ENCODE data around the gene PHF1.
"Not testable (repeated sequence)": the region's sequence is repeated elsewhere in the genome, so short reads cannot be mapped to it uniquely, and the experiment has no call there.

PHF1 gene

GRCh38 chr6:33410711-33411631, at the start of gene PHF1:
Gene PHF1, plus strand, starts transcription at chr6:33411014. Its CDS starts 1,250 bp downstream, at chr6:33412264.
- DNase-seq (ENCODE audit: low spot score), result peak; percentile 70

GRCh38 chr6:33363486-33363885, 47.3 kb upstream of the PHF1 start:
- DNase-seq (ENCODE audit: low spot score), result not testable (repeated sequence)

DNA sequence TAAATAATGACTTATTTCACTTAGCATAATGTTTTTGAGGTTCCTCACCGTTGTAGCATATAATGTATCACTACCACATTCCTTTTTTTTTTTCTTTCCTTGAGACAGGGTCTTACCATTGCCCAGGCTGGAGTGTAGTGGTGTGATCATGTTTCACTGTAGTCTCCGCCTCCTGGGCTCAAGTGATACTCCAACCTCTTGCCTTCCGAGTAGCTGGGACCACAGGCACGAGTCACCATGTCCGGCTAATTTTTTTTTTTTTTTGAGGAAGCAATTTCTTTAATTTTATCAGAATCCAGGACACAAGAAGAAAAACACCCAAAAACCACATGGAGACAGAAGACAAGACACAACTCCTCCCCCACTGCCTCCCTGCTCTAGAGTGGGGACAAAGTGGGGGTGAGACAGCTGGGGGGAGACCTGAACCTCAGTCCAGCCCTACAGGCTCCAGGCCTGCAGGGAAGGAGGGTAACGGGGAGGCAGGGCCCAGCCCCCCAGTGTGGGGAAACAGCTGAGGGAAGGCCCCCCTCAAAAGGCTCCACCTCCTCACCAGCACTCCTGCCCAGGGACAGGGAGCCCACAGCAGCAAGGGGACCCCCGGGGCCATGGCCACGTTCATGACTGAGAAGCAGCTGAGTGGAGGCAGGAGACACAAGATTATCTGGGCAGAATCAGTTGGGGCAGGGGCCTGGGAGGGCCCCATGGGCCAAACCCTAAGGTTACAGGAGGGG, 46.2 kb upstream of the PHF1 start:
- not testable (repeated sequence) for DNase-seq (ENCODE audit: low spot score)

GRCh38 chr6:33365206-33365971, 45.4 kb upstream of the PHF1 start:
- not testable (repeated sequence) for DNase-seq (ENCODE audit: low spot score)

GRCh38 chr6:33367009-33367714, 43.7 kb upstream of the PHF1 start:
- DNase-seq (ENCODE audit: low spot score), result no peak

GRCh38 chr6:33367715-33368025, 43.1 kb upstream of the PHF1 start:
- DNase-seq (ENCODE audit: low spot score), result not testable (repeated sequence)

DNA sequence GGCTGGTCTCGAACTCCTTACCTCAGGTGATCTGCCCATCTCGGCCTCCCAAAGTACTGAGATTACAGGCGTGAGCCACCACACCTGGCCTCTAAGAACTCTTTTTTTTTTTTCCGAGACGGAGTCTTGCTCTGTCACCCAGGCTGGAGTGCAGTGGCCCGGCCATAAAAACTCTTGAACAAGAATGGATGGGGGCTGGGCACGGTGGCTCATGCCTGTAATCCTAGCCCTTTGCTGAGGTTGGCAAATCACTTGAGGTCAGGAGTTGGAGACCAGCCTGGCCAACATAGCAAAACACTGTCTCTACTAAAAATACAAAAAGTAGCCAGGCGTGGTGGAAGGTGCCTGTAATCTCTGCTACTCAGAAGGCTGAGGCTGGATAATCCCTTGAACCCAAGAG, 38.9 kb upstream of the PHF1 start:
- not testable (repeated sequence) for DNase-seq (ENCODE audit: low spot score)

DNA sequence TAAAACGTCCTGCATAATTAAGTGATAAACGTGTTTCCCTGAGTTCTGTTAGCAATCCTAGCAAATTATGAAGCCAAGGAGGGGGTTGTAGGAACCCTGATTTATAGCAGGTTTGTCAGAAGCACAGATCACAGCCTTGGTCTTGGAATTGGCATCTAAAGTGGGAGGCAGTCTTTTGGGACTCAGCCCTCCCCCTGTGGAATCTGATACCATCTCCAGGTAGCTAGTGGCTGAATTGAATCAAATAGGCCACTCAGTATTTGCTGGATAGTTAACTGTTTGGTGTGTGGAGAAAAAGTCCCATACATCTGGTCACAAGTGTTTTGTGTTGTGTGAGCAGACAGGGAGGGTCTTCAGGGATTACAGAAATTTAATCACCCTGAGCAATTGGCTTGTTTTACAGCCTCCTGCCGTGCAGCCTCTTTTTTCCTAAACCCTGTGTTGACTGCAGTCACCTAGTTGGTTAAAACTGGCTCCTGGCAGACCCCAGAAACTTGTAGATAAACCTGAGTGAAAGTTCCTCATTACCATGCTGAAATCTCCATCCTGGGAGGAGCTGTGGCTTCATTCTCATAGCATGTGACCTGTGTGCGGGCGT, 38.2 kb upstream of the PHF1 start:
- no peak for DNase-seq (ENCODE audit: low spot score)

DNA sequence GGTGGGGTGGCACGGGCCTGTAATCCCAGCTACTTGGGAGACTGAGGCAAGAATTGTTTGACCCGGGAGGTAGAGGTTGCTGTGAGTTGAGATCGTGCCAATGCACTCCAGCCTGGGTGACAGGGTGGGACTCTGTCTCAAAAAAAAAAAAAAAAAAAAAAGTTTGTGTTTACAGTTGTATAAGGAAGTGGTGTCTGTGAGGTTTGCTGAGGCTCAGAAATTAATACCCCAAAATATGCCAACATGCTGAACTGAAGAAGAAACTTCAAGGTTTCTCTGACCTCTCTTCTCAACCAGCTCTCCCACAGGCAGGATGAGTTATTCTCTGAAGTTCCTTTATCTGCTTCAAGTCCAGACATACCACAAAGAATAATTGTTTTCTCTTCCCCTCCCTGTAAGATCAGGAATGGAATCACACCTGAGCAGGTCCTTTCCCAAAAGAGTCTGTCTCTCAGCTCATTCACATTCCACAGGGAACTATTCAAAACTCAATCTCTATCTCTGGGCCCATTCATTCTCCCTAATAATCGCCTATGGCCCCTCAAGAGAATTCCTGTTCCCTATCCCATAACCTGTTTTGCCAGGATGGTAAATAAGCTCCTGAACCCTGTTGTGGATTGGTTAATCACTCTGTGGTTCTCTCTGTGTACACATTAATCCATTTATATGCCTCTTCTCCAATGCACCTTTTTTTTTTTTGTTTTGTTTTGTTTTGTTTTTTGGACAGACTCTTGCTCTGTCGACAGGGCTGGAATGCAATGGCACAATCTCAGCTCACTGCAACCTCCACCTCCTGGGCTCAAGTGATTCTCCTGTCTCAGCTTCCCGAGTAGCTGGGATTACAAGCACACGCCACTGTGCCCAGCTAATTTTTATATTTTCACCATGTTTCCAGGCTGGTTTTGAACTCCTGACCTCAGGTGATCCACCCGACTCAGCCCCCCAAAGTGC, 36.6 kb upstream of the PHF1 start:
- DNase-seq (ENCODE audit: low spot score), result no peak

GRCh38 chr6:33375143-33375671, 35.6 kb upstream of the PHF1 start:
- no peak for DNase-seq (ENCODE audit: low spot score)

DNA sequence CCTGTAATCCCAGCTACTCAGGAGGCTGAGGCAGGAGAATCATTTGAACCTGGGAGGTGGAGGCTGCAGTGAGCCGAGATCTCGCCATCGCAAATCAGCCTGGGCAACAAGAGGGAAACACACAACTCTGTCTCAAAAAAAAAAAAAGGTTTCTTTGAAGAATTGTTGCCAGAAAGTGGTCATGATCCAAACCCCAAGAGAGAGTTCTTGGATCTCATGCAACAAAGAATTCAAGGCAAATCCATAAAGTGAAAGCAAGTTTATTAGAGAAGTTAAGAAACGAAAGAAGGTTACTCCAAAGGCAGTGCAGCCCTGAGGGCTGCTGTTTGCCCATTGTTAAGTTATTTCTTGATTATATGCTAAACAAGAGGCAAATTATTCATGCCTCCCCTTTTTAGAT, 33.6 kb upstream of the PHF1 start:
- no peak for DNase-seq (ENCODE audit: low spot score)

GRCh38 chr6:33379184-33379583, 31.6 kb upstream of the PHF1 start:
- not testable (repeated sequence) for DNase-seq (ENCODE audit: low spot score)

- DNase-seq (ENCODE audit: low spot score), result no peak
Measured at GRCh38 chr6:33380272-33380981, 30.4 kb upstream of the PHF1 start.

- DNase-seq (ENCODE audit: low spot score), result no peak
Measured at GRCh38 chr6:33383427-33384185, 27.2 kb upstream of the PHF1 start.

GRCh38 chr6:33384581-33385020, 26.2 kb upstream of the PHF1 start:
- no peak for DNase-seq (ENCODE audit: low spot score)

- no peak for DNase-seq (ENCODE audit: low spot score)
Measured at GRCh38 chr6:33390173-33390572, 20.6 kb upstream of the PHF1 start.

GRCh38 chr6:33390767-33391277, 20.0 kb upstream of the PHF1 start:
- no peak for DNase-seq (ENCODE audit: low spot score)

DNA sequence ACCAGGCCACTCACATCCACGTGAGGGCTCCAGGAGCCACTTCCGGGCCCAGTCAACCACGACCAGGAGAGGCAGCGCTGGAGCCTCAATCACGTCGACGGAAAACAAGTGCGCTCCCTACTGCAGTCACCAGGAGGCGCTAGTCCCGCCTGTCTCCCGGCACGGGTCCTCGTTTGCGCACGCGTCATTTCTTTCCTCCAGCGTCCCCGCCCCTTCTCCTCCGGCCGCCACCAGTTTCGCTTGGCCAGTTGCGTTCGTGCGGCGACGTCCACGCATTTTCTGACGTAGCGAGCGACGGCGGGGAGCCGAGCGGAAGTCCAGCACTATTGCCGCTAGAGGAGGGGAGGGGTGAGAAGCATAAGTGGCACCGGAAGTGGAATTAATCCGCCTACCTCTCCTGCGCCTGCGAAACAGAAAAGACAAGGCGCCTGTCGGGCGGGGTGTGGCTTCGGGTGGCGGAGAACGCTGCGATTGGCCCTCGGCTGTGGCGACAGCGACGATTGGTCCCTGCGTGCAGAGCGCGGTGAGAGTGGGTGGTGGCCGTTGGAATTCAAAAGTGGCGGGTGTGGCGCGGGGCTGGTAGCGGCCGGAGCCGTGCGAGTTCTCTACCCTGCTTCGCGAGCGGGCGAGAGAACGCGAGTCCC, 19.4 kb upstream of the PHF1 start, which contains the start of gene KIFC1:
Gene KIFC1, plus strand, starts transcription at position 546 of the 644 bp plus-strand sequence. CDS start 163 bp downstream, outside the sequence.
- DNase-seq (ENCODE audit: low spot score), result peak; percentile 82

Data from HuH-7 (cell line).